Pancreas (tissue), 10 donors: ENCODE measurements around the gene ORM2. TPM values are rescaled to one million over a fixed set of nuclear protein-coding genes. Genes with fewer than 3 reads are reported as not detected.
A peak's percentile ranks its signal among the peaks of the same experiment; 100 is the strongest.

Experiments
- ATAC-seq, 4 donors: fragments of 200-7000 bp; cut with Tn5 transposase; one replicate each; pipeline versions ENCODE4 v1.8.0 to v1.9.1; 2020; ENCODE audit warnings: mild to moderate bottlenecking in 4 of 4, moderate library complexity in 4 of 4
- DNase-seq, 6 donors: peaks; one replicate each; pipeline ENCODE4 v3.0.0-alpha.2; 2020
- FAIRE-seq: peaks from 2 replicates; lab custom pipeline; 2012; peaks lifted over from hg19 to GRCh38; lab: Jason Lieb, UNC
- H3K27ac ChIP-seq, 4 donors: fragments of 200-600 bp; sonication (generic); 1 replicate in 3 of 4; 2 replicates in 1 of 4; pipeline versions ENCODE4 v1.5.0 to v1.8.0; 2020
- H3K27me3 ChIP-seq, 4 donors: fragments of 200-600 bp; one replicate each; pipeline ENCODE4 v1.8.0; 2021
- H3K36me3 ChIP-seq, 3 donors: fragments of 200-600 bp; sonication (generic) in 1 of 3; one replicate each; pipeline versions ENCODE4 v1.5.0 to v1.8.0; 2020 to 2021
- H3K4me1 ChIP-seq, 3 donors: fragments of 200-600 bp; one replicate each; pipeline ENCODE4 v1.8.0; 2021
- H3K4me3 ChIP-seq, 4 donors: fragments of 200-600 bp; sonication (generic) in 2 of 4; one replicate each; pipeline versions ENCODE4 v1.5.0 to v1.8.0; 2020 to 2021
- H3K9me3 ChIP-seq, 4 donors: fragments of 200-600 bp; one replicate each; pipeline ENCODE4 v1.8.0; 2021
- CTCF ChIP-seq, 4 donors: fragments of 200-600 bp; sonication (generic) in 3 of 4; IDR thresholded peaks; one replicate each; pipeline versions ENCODE4 v1.5.0 to v1.8.0; 2021; ENCODE audit warnings: antibody characterized with exemption in 4 of 4
- WGBS, 2 donors: extraction: QIAGEN DNeasy Blood & Tissue Kit; methylation state at CpG; one replicate each; pipeline ENCODE4 v1.1.7; 2013; 5-methylcytosine and 5-hydroxymethylcytosine counted together
- intact Hi-C, 3 donors: fragments of 100-400 bp; cut with DNase I; formaldehyde crosslinking; loops; one replicate each; pipeline versions ENCODE4 v1.11.1 to v1.14.2; 2022
- polyA plus RNA-seq, 2 donors: library from polyadenylated mRNA; stranded (reverse); fragments of 200-250 nt; gene quantifications; one replicate each; pipeline ENCODE4 v1.2.3, GENCODE V29; 2013
- total RNA-seq, 6 donors: library from RNA; stranded (reverse); fragmentation: NEBNext Ultra II Directional in 4 of 6; extraction: Animal tissue kit (Norgen Biotek cat#: 25700) in 4 of 6; gene quantifications; one replicate each; pipeline versions ENCODE4 v1.2.1 to v1.2.4, GENCODE V29; 2021 to 2023
- donor health status: healthy with polysubstance abuse.
- donor health status: DM: no; HTN: no; CAD: no; lungs with moderate emphysema.
- donor health status: DM: no; HTN: no; CAD: no.
- donor health status: control.
- donor health status: control.
- donor health status: Bipolar disorder and iron deficiency.
- donor health status: DM: yes; HTN: yes; CAD: no.
- donor health status: DM: no; HTN: no; CAD: no.
- donor health status: DM: no; HTN: no; CAD: no.
- donor health status: DM: yes; HTN: yes; CAD: no.

Gene ORM2
- total and polyA plus RNA-seq, 8 donors: 0.12 to 3.1 (median 0.50) TPM; not detected in 4

- ATAC-seq (no peak), FAIRE-seq (no peak), DNase-seq (peak in 3 of 6 donors; percentile 5 to 21 (median 6))
- H3K36me3 ChIP-seq: peaks cover 0 to 28% (median 9%) of the 10 kb centered on the region in 3 donors
- intact Hi-C loops: loop anchor here in 1 of 3 donors (5.0 kb wide), 1 partner anchor 210 kb away; no protein-coding TSS in a partner anchor
- H3K4me1 ChIP-seq: no peaks in the 10 kb centered on the region
- TF ChIP-seq CTCF (IDR thresholded peaks at IDR 0.05): no peak
- H3K4me3 ChIP-seq: no peak overlapping the region
- no peaks in the 10 kb centered on the region for H3K9me3 ChIP-seq
- H3K27me3 ChIP-seq: no peaks in the 10 kb centered on the region
- H3K27ac ChIP-seq: no peak overlapping the region
- 84 to 87% methylated on average over 11 of the region's 11 CpGs for WGBS, 2 donors
Measured at GRCh38 chr9:114291886-114292590, 37.6 kb upstream of the ORM2 start.

GRCh38 chr9:114294664-114295063 lies 35.0 kb upstream of the ORM2 start:
- ATAC-seq (no peak), FAIRE-seq (no peak), DNase-seq (no peak)
- no peaks in the 10 kb centered on the region for H3K9me3 ChIP-seq
- H3K27ac ChIP-seq: no peak overlapping the region
- intact Hi-C loops: loop anchor here in 1 of 3 donors (5.0 kb wide), 1 partner anchor 212 kb away; no protein-coding TSS in a partner anchor
- H3K4me3 ChIP-seq: no peak overlapping the region
- H3K4me1 ChIP-seq: no peaks in the 10 kb centered on the region
- no peaks in the 10 kb centered on the region for H3K27me3 ChIP-seq
- H3K36me3 ChIP-seq: peaks cover 0 to 28% (median 9%) of the 10 kb centered on the region in 3 donors
- TF ChIP-seq CTCF (IDR thresholded peaks at IDR 0.05): no peak

DNA sequence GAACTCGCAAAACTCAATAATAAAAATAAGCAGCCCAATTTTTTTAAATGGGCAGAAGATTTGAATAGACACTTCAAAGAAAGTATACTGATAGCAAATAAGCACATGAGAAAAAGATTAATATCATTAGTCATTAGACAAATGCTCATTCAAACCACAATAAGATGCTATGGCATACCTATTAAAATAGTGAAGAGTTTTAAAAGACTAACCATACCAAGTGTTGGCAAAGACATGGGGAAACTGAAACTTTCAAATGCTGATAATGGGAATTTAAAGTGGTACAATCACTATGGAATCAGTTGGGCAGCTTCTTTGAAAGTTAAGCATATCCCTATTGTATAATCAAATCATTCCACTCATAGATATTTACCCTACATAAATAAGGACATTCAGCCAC lies 33.3 kb upstream of the ORM2 start:
- ATAC-seq: no peak
- no peak for DNase-seq
- Histone ChIP-seq H3K27ac (no peak overlapping the region), H3K9me3 (no peaks in the 10 kb centered on the region), H3K27me3 (no peaks in the 10 kb centered on the region), H3K4me1 (no peaks in the 10 kb centered on the region), H3K4me3 (no peak overlapping the region), H3K36me3 (peaks cover 0 to 28% (median 9%) of the 10 kb centered on the region in 3 donors)
- 95 to 99% methylated on average over 1 of the region's 1 CpG for WGBS, 2 donors
- TF ChIP-seq CTCF (IDR thresholded peaks at IDR 0.05): no peak
- intact Hi-C loops: no loop called here
- FAIRE-seq: no peak

DNA sequence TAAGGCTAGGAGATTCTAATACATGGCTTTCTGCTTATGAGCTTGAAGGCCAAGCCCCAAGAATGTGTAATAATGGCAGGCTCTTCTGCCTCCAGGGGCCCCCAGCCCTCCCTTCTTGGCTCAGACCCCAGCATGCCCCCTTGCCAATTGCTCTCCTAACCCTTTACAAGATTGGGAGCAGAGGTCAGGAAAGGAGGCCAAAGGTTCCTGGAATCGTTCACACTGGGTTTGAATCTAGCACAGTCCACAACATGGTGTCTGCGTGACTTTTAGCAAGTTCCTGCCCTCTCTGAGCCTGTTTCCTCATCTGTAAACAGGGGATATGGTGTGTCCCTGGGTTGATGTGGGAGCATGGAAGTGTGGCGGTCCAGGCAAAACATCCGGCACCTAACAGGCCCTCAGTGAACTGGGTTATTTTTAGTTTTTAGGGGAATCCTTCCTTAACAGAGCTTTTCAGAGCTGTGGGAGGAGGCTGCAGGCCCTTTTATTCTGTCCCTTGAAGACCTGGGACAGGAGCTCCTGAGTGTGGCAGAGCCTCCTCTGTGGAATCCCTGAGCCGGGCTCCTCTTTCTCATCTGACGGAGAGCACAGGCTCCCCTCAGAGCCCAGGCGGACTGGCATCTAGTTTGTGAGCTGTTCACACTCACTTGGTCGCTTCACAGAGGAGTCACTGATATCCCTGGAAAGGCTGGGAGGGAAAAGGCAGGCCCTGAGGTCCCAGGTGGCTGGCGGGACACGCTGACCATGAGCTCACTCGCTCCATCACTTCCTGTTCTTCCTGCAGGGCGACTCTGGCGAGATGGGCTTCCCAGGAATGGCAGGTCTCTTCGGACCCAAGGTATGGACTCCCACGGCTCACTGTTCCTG lies 30.1 kb upstream of the ORM2 start:
- DNase-seq: peak in 3 of 6 donors; percentile 4 to 29 (median 21)
- intact Hi-C loops: no loop called here
- WGBS, 2 donors: 90% methylated on average over 15 of the region's 15 CpGs

More for the DNA sequence above, 30.1 kb upstream of the ORM2 start:
- no peak for TF ChIP-seq CTCF (IDR thresholded peaks at IDR 0.05)
- Histone ChIP-seq H3K4me3 (no peak overlapping the region), H3K4me1 (no peaks in the 10 kb centered on the region), H3K27me3 (no peaks in the 10 kb centered on the region), H3K36me3 (peaks cover 0 to 14% (median 7%) of the 10 kb centered on the region in 3 donors), H3K9me3 (no peaks in the 10 kb centered on the region), H3K27ac (no peak overlapping the region)
- no peak for FAIRE-seq
- no peak for ATAC-seq
